HG03558 (cell line): Measurements from ENCODE around the gene NPAS3.

Experiments
- ATAC-seq: cut with Tn5 transposase; IDR thresholded peaks from one replicate; pipeline ENCODE4 v1.9.1; 2021; ENCODE audit warnings: moderate number of reproducible peaks; ENCODE audit not compliant: unreplicated experiment; ENCODE audit errors: extremely low read depth

NPAS3 gene

DNA sequence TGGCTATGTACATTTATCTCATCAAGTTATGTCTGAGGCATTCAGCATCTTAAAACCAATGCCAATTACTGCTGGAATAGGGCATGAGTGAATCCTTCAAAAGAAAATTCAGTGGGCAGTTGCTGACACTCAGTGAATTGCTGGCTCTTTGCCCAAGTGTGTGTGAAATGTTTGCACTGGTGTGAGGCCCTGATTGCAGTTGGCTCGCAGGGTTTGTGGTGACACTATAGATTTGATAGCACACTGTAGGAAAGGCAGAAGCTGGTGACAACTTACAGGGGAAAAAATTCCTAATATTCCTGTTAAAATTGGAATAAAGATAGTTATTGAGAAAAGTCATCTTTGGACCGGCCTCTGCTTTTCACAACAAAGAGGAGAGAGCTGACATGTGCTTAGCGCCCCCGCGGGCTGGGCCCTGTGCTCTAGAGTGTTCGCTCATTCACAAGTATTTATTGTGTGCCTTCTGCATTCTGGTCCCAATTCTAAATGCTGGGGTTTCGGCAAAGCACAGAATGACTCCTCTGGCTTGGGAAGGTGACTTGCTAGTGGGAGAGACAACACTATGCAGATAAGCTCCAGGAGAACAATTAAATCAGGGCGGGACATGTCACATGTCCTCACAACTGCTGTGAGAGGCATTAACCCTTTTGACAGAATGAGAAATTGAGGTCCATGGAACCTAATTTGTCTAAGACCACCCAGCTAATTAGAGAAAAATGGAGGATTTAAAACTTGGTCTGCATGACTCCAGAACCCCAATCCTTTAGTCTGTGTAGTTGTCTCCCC, 418.7 kb downstream of the NPAS3 start:
- ATAC-seq, result no peak

DNA sequence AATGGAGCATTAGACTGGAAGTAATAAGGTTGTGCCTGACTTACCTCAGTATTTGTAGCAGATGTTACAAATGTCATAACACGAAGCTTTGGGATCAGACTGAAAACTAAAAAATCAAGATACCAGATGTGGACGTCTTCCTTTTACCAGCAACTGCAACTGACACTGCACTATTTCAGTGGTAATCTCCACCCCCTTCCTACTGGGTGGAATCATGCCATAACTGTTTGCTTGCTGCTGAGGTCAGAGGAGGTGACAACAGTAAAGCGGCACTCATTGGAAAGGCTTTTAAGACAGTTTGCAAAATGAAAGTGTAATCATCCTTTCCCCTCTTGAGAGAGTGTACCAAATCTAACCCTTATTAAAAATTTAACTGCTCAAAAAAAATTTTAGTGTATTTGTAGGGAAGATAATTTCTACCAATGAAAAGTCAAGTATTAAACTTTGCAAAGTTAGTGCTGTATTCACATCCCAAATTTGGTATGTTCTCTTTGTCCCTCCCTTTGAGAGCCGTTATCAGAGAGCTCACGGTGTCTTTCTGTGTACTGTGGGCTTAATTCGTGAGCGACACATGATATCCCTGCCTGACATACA, 420.7 kb downstream of the NPAS3 start:
- no peak for ATAC-seq

- ATAC-seq, result no peak
Observed at GRCh38 chr14:33362934-33363333, 424.3 kb downstream of the NPAS3 start.

DNA sequence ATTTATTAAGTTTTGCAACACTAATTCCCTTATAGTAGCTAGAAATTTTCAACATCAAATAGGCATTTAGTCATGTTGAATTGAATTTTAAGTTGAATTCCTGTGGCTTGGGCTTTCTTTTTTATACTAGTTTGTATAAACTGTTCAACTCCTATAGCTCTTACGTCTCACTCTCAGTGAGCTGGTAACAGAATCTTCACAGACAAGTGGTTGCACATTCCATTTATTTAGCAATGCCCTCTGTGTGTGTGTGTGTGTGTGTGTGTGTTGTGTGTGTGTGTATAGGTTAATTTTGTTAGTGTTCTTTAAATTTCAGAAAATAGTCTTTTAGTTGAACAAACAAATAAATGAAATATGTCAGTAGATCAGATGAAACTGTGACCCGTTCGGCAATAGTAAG, 425.0 kb downstream of the NPAS3 start:
- ATAC-seq, result no peak

DNA sequence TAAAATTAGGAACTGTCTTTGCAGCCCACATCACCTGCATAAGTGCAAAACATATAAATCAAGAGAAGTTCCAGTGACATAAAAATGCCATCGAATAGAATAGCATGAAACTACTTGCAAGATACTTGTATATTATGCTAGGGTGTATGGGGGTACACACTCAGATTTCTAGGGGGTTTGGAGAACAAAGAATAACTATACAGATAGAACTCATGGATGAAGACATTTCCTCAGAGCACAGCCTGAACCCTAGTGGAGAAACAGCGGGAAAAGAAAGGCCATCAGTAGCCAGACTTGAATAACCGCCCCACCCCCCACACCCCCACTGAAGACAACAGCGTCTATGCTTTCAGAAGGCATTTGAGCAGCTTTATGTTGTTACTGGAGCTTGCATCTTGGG, 425.8 kb downstream of the NPAS3 start:
- no peak for ATAC-seq

- no peak for ATAC-seq
Observed at GRCh38 chr14:33369041-33369440, 430.4 kb downstream of the NPAS3 start.

DNA sequence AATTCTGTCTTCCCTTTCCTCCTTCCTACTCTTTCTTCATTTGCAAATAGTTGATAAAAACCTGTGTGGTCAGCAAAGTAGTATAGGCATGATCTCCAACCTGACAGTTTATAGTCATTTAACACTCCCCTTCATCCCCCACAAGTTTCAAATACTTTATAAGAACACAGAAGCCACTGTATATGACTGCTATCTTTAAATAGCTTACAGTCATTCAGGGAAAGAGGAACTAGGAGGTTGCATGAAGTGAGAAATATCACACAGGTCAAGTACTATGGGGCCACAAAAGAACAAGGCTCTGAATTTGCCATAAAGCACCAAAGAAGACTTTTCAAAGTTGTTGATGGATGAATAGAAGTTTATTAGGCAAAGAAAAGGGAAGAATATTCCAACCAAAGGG, 431.3 kb downstream of the NPAS3 start:
- ATAC-seq, result peak; percentile 96

- ATAC-seq, result no peak
Observed at GRCh38 chr14:33370426-33370825, 431.7 kb downstream of the NPAS3 start.

GRCh38 chr14:33375196-33375595, 436.5 kb downstream of the NPAS3 start:
- ATAC-seq, result no peak

DNA sequence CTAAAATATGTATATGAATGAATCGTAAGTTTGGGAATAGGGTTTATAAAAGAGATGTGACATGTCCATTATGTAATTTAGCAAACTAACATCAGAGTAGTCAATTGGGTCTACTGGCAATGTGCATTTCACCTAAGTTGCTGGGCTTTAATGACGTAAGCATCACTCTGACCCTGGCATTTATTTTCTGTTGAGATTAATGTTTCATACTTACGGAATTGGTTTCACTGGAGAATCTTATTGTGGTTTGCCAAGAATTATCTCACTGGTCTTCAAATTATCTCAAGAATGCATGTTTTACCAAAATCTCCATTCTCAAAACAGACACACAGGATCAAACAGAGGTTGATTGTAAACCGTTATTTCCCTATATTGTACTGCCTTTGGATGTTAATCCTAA, 437.1 kb downstream of the NPAS3 start:
- no peak for ATAC-seq

GRCh38 chr14:33376510-33376909, 437.8 kb downstream of the NPAS3 start:
- ATAC-seq, result no peak

DNA sequence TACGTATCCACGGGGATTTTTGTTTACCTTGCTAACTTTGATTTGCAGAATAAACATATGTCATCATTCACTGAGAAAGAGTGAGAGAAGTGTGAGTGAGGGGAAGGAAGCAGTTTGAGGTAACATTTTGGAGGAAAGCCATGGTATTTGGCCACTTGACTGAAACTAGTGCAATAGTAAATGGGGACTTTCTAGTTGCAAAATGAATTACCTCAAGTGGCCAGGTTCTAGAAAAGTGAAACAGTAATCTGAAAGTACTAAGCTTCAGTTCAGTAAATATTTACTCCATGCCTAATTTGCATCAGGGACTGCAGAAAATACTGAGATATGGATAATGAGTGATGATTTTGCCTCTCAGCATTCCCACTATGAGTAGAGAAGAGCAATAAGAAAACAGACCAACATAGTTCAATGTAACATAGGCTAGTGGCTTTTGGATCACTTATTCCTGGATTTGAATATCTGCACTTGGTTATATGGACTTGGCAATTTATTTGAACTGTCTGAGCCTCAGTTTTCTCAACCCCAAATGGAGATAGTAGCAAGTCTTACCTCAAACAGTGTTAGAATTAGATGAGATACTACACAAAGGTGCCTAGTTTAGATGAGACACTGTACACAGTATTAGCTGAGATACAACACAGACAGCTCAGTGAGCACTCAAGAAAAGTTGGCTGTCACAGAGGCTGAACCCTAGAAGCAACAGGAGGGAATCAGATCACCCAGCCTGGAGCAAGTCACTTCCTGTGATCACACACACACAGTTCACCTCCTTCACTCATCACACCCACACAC, 439.1 kb downstream of the NPAS3 start:
- peak; percentile 76 for ATAC-seq

- ATAC-seq, result no peak
Observed at GRCh38 chr14:33381717-33382116, 443.0 kb downstream of the NPAS3 start.

GRCh38 chr14:33386140-33386539, 447.5 kb downstream of the NPAS3 start:
- no peak for ATAC-seq

DNA sequence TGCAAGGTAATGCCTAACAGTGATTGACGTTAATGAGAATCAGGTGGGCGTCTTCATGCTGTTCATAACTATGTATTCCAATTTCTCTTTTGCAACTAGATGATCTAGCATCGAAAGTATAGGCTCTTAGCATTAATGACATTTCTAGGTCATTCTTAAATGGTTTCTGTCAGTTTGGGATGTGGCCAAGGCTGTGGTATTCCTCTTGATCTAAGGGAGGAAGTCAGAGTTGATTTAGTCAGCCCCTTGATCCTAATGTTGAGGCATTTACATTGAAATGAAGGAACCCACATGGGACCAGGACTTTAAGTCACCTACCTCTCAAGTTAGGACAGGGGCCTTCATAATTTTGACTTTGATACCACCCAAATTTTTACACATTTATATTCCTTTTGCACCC, 448.1 kb downstream of the NPAS3 start:
- no peak for ATAC-seq

GRCh38 chr14:33390335-33390734, 451.7 kb downstream of the NPAS3 start:
- no peak for ATAC-seq

- no peak for ATAC-seq
Observed at GRCh38 chr14:33393231-33393894, 454.7 kb downstream of the NPAS3 start.

DNA sequence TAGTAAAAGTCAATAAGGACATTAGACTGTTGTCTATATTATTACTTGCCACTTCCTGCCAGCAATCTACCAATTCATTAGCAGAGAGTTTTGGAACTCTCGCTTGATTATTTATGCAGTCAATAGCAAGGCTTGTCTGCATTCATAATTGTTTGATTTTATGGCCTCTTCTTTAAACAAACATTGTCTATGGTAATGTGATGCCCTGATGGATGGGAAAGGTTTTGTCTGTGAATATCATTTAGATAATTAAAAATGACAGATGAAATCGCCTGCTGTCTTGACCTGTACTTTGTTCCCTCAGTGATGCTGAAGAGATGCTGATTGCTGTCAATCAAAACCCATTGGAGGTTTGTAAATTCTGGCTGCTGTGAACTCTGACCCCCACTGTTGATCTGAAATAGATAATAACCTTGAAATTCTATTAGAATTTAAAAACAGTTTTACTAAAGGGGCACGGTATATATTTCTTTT, 455.3 kb downstream of the NPAS3 start:
- no peak for ATAC-seq

- ATAC-seq, result no peak
Observed at GRCh38 chr14:33401311-33401710, 462.6 kb downstream of the NPAS3 start.

DNA sequence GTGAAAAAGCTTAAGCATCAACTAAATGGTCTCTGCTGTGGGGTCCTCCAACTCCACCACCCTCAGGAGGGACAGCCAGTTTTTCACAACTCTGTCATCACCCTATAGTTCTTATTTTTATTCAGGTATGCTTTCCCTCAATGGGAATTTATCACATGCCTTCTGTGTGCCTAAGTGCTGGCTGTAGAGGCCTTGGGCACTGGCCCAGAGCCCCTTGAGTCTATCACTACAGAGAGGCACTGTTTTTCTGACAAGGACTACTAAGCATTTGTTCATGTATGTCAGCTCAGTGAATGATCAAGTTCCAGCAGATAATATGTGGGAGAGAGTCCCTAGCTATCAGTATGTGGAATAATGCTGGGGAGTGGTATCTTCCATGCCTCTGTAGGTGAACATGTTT, 463.9 kb downstream of the NPAS3 start:
- no peak for ATAC-seq

DNA sequence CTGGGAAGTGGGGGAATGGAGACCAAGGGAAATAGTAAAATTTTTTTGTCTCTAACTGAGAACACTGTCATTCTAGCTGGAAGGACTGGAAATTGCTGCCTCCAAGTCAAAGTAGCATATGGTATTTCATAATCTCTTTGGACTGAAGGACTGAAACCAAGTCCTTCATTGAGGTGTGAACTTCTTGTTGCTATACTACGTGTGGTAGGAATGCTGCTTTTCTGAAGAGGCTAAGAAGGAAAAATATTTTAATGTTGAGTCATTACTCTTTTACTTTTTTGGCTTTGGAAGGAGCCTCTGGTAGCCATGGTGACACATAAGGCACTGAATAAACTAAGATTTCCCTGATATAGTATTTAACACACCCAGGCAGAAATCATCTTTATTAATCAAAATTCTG, 465.4 kb downstream of the NPAS3 start:
- ATAC-seq, result no peak
